HG03103 (cell line): ENCODE results near the gene RNPS1.

ENCODE experiments used
- ATAC-seq: cut with Tn5 transposase; IDR thresholded peaks from one replicate; pipeline ENCODE4 v1.9.1; 2021; ENCODE audit warnings: low read depth; ENCODE audit not compliant: unreplicated experiment

Gene RNPS1

DNA sequence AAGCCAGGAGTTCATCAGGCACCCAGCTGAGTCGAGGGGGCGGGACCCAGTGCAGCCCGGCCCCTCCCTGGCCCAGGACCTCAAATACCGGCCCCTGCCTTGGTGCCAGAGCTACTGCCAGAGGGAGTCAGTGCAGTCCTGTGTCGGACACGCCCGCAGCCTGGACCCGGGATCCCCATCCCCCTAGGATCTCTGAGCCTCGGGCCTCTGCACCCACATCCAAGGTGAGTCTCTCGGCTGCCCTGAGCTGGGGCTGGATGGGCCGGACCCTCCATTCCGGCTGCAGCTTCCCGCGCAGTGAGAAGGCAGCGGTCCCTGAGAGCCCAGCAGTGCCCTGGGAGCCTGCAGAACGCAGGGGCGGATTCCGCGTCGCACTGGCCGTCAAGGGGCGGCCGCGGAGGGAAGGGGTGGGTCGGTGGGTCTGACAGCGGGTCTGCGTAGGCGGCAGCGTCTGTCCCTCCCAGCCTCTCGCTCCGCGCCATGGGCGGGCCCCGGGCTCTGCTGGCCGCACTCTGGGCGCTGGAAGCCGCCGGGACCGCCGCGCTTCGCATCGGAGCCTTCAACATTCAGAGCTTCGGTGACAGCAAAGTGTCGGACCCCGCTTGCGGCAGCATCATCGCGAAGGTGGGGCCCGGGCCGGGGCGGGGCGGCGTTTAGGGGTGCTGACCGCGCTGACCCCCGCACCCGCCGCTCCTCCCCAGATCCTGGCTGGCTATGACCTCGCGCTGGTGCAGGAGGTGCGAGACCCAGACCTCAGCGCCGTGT is 31.4 kb downstream of the RNPS1 start, which contains the start of gene DNASE1L2:
Gene DNASE1L2, plus strand, starts transcription at position 108 of the 765 bp plus-strand sequence. Its CDS starts 373 bp downstream, at position 481.
- ATAC-seq, result no peak

DNA sequence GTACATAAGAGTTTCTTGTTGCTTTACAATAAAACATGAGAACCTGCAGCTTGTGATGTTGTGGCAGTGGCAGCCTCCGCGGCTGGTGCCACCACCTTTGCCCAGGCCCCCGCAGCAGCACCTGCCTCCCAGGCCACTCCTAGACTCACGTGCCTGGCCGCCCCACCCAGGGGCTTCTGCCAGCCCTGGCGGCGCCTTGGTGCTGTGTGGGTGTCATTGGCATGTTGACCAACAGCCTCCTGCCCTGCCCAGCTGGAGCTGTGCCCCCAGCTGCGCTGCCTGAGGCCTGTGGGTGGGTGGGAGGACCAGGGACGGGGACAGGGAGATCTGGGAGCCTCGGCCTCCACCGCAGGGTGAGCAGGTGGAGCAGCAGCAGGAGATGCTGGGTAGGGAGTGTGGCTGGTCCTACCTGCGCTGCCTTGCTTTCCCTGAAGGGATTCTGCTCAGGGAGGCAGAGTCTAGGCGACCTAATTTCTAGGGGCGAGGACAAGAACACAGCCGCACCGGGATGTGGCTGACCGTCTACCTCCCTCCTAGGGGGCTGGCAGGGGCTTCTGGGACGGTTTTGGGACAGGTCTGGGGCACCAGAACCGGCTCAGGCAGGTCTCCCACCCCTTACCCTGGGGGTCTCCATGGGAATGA is 32.1 kb downstream of the RNPS1 start:
- ATAC-seq, result no peak

DNA sequence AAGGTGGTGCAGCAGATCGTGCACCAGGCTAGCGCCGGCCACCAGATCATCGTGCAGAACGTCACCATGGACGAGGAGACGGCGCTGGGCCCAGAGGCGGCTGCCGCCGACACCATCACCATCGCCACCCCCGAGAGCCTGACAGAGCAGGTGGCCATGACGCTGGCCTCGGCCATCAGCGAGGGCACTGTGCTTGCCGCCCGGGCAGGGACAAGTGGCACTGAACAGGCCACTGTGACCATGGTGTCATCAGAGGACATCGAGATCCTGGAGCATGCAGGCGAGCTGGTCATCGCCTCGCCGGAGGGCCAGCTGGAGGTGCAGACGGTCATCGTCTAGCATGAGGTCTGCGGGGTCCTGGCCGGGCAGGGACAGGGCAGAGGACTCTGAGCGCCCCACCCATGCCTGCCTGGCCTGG is 32.7 kb downstream of the RNPS1 start:
- ATAC-seq, result no peak

DNA sequence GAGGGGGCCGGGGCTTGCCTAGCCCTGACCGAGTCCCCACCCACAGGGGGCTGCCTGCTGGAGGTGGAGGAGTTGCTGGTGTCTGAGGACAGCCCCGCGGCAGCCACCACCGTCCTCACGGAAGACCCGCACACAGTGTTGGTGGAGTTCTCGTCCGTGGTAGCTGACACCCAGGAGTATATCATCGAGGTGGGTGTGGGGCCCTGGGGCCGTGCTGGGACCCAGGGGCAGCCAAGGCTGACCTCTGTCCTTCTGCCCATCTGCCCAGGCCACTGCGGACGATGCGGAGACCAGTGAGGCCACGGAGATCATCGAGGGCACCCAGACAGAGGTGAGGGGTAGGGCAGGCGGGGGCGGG is 33.1 kb downstream of the RNPS1 start:
- ATAC-seq, result no peak

DNA sequence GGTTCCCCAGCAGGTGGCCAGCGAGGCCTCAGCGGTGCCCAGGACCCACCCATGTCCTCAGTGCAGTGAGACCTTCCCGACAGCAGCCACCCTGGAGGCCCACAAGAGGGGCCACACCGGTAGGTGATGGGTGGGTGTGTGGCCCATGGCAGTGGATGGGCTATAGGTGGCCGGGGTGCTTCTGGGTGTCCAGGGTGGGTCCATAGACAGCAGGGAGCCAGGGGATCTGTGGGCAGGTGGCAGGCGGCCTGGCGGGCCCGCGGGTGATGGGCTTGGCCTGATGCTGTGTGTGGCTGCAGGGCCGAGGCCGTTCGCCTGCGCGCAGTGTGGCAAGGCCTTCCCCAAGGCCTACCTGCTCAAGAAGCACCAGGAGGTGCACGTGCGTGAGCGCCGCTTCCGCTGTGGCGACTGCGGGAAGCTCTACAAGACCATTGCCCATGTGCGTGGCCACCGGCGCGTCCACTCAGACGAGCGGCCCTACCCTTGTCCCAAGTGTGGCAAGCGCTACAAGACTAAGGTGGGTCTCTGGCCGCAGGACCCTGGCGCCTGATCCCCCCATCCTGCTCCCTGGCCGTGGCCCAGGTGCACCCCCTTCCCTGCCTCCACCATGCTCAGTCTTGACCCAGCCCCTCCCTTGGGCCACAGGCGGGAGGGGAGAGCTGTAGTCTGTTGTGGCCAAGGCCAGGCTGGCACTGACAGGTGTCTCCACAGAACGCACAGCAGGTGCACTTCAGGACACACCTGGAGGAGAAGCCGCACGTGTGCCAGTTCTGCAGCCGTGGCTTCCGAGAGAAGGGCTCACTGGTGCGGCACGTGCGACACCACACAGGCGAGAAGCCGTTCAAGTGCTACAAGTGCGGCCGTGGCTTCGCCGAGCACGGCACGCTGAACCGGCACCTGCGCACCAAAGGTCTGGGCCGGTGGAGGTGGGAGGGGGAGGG is 33.8 kb downstream of the RNPS1 start:
- no peak for ATAC-seq

DNA sequence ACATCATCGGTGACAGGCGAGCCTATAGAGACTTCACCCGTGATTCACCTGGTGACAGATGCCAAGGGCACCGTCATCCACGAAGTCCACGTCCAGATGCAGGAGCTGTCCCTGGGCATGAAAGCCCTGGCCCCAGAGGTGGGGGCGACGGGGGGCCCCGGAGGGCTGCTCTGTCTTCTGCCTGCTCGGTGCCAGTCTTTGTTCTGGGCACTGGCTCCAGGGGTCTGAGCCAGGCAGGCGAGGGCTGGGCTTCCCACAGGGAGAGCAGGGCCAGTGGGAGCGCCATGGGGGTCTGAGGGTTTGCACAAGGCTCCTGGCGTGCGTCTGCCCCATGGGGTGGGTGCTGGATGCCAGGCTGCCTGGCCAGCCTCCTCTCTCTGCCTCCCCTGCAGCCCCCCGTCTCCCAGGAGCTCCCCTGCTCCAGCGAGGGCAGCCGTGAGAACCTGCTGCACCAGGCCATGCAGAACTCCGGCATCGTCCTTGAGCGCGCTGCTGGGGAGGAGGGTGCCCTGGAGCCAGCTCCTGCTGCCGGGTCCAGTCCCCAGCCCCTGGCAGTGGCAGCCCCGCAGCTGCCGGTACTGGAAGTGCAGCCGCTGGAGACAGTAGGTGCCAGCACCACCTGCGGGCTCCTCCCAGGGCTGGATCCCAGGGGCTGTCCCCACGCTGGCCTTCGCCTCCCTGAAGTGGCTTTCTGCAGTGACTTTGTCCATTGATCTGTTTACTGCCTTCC is 34.7 kb downstream of the RNPS1 start:
- ATAC-seq, result no peak

DNA sequence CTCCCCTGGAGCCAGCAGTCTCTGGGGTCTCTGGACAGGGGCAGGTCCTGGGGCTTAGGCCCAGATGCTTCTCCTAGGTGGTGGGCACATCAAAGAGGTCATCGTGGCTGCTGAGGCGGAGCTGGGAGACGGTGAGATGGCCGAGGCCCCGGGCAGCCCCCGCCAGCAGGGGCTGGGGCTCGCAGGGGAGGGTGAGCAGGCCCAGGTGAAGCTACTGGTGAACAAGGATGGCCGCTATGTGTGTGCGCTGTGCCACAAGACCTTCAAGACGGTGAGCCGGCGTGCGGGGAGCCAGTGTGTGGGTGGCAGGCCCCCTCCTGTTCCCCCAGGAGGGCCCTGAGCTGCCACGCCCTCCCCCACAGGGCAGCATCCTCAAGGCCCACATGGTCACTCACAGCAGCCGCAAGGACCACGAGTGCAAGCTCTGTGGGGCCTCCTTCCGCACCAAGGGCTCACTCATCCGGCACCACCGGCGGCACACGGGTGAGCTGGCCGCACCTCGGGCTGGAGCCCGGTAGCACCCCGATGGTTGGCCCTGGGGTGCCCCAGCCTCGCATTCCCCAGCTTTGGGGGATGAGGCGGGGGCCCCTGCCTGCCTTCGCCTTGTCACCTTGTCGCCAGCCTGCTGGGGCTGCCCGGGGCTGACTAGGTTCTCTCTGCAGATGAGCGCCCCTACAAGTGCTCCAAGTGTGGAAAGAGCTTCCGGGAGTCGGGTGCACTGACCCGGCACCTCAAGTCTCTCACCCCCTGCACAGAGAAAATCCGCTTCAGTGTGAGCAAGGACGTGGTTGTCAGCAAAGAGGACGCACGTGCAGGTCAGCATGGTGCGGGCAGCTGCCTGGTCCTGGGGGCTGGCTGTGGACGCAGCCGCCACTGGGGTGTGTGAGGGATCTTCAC is 35.6 kb downstream of the RNPS1 start:
- ATAC-seq, result no peak

DNA sequence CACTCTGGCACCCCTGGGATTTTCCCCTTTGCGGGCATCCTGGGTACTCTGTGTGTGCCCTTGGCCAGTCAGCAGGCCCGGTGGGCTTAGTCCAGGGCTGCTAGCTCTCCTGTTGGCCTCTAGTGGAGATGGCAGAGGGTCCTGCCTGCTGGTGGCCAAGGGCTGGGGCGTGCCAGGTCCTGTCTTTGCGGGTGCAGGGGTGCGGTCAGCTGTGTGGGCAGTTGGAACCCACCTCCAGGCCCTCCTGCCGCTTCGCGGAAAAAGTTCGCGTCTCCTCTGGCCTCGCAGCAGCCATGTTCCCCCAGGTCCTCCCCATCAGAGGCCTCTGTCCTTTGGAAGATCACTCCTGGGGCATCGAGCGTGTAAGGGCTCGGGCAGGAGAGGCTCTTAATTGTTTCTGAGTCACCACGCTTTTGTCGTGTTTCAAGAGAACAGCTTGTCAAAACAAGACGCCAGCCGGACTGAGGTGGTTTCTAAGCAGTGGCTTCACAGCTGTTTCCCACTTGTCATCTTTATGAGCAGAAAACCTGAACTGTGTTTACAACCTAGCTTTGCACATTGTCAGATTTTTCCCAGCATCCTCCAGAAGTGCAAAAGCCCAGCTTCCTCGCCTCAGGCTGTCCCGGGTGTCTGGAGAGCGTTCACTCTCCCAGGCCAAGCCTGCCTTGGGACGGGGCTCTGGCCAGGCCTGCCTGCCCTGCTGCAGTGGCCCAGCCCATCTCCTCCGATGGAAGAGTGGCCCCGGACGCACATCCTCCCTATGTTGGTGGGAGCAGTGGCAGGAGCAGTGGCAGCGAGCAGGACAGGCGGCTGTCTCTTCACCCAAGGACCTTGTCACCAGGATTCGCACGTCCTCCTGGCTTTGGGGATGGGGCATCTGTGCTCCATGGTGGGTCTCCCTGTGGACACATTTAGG is 36.7 kb downstream of the RNPS1 start:
- no peak for ATAC-seq

DNA sequence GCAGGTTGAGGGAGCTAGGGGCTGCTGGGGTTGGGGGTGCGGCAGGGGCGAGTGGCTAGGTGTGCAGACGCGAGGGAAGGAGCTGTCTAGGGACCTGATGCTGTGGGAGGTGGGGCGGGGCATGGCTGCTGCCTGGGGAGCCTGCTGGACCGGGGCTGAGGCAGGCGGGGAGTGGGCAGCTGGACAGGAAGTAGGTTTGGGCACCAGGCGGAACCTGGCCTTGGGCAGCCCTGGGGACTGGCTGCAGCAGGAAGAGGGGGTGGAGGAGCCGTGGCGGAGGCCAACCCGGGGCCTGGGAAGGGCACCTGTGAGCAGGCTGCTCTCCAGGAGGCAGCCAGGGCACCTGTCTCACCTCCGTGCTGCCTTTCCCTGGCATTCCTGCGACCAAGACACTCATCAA is 37.5 kb downstream of the RNPS1 start:
- ATAC-seq, result no peak

DNA sequence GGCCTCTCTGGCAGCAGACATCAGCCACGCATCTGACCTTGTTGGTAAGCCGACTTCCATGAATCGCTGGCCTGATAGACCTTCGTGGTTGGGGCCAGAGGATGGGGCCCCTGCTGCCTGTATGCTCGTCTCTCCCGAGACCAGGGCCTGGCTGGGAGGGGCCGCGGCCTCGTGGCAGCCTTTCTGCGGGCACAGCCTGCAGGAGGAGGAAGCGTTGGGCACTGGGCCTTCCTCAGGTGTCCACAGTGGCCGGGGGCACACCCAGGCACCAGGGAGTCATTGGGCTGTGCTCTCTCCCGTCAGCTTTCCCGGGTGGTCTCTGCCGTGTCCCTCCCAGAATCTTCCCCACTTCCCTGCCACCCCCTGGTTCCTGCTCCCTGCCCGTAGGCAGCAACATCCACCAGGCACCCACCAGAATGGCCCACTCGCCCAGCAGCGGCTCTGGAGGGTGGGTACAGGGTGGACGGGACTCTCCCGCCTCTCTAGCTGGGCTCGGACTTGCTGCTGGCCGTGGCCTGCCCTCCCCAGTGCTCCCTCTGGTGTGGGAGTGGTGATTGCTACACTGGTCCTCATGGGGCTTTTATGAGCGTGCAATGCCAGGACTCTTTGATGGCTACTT is 38.2 kb downstream of the RNPS1 start:
- no peak for ATAC-seq

DNA sequence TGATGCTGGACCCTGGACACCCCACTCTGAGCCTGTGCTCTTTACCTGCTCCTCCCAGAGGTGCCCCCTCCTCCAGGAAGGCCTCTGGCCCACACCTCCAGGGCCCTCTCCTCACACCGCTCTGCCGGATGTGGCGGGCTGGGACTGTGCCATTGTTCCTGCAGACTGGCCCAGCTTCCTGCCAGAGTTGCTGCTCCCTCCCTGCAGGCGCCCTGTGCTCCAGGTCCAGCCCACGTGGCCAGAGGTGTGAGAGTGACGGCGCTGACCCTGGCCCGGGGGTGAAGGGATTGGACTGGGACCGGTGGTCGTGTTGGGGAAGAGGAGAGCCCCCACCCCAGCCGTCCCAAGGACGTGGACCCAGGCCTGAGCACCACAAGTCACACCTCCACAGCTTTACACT is 38.8 kb downstream of the RNPS1 start:
- ATAC-seq, result no peak

DNA sequence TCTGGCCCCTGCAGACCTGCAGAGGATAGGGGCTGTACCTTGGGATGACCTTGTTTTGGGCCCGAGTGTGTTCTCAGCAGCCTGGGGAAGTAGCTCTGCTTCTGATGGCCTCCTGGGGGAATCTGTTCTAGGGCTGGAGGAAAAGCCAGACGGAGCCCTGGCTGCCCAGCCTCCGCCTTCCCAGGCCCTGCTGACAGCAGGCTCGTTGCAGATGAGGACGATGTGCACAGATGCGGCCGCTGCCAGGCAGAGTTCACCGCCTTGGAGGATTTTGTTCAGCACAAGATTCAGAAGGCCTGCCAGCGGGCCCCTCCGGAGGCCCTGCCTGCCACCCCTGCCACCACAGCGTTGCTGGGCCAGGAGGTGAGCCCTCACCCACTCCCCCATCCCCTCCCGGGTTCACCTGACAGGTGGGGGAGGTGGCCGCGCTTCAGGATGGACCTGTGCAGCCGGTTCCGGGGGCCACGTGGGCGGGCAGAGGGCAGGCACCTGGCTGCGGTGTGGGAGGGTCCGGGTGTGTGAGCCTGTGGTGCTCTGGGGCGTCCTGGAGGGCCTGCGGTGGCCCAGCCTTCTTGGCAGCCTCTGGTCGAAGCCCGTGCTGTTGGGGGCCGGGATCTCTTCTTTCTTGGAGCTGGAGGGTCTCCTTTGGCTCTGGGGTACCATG is 39.6 kb downstream of the RNPS1 start:
- no peak for ATAC-seq

DNA sequence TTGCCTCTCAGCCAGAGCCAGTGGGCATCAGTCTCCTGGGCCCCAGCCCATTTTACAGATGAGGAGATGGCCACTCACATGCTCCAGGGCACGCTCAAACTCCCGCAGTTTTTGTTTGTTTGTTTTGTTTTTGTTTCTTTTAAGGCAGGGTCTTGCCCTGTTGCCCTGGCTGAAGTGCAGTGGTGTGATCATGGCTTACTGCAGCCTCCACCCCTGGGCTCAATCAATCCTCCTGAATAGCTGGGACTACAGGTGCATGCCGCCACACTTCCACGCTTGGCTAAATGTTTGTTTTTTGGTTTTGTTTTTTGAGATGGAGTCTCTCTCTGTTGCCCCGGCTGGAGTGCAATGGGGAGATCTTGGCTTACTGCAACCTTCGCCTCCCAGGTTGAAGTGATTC is 41.0 kb downstream of the RNPS1 start:
- no peak for ATAC-seq

DNA sequence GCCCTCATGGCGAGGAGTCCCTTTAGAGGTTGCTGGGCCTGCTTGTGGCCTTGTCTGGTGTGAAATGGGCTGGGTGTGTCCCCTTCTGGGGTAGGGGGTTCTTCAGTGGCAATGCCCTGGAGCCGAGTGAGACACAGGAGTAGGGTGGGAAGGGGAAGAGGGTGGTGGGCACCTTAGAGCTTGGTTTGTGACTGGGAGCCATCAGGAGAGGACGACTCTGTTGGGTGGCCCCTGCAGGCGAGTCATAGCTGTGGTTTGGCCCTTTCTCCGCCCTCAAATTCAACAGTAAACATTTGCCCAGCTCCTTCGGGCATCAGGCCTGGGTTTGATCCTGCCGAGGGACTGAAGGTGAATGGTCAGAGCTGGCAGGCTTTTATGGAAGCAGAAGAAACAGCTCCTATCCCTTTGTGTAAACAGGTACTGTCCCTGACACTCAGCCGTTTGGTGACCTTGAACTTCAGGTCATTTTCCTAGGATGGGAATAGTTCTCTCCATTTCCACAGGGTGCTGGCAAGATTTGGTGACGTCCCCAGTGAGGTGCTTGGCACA is 41.6 kb downstream of the RNPS1 start:
- ATAC-seq, result no peak

DNA sequence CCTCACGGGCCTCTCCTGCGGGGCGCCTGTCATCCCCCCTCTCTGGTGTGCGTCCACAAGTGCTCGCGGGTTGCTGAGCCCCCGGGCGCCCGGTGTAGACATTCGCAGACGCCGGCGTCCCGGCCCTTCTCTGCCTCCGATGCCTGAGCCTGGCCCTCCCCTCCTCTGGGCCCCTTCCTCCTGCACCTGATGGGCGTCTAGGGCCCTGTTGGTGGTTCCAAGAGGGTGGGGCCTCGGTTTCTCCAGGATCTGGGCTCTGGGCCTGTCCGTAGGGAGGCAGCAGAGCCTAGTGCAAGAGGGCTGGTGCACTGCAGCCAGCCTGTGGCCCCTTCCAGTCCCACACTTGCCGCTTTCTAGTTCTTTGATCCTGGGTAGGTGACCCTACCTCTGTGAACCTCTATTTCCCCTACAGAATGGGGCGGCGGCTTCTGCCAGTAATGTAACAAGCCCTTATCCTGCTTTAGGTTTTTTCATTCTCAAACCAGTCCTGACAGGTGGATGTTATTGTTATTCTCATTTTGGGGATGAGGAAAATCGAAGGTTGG is 43.9 kb downstream of the RNPS1 start:
- peak; percentile 16 for ATAC-seq

DNA sequence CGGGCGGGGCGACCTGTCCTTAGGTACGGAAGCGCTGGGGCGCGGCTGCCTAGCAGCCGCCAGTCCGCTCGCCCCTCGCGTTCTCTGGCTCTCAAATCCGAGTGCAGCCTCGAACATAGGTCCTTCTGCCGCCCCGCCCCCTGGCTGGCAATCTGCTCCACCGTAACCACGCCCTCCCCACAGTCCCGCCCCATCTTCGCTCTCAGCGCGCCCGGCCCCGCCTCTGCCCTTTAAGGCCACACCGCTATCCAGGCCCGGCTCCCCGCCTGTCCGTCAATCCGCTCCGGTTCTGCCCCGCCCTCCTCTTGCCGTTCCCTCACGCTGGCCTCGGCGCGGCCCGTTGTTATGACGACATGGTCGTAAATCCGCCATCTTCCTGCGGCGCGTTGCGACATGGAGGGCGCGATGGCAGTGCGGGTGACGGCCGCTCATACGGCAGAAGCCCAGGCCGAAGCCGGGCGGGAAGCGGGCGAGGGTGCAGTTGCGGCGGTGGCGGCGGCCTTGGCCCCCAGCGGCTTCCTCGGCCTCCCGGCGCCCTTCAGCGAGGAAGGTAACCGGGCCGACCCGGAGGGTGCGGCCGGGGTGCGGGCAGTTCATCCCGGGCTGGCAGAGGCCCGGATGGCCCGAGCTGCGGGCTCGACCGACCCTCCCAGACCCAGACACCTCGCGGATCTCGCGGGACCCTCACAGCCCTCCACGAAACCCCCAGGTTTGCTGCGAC is 44.5 kb downstream of the RNPS1 start, which contains the start of gene E4F1:
Gene E4F1, plus strand, starts transcription at position 371 of the 721 bp plus-strand sequence. Its CDS starts 23 bp downstream, at position 394.
- peak; percentile 90 for ATAC-seq
